Measurements from ENCODE around the gene MDGA2. TPM values are rescaled to one million over a fixed set of nuclear protein-coding genes. Genes with fewer than 3 reads are reported as not detected.
A peak's percentile ranks its signal among the peaks of the same experiment; 100 is the strongest.

Gene MDGA2
- total RNA-seq, 2 donors from 2014 or later = 0.82 to 8.8 TPM

DNA sequence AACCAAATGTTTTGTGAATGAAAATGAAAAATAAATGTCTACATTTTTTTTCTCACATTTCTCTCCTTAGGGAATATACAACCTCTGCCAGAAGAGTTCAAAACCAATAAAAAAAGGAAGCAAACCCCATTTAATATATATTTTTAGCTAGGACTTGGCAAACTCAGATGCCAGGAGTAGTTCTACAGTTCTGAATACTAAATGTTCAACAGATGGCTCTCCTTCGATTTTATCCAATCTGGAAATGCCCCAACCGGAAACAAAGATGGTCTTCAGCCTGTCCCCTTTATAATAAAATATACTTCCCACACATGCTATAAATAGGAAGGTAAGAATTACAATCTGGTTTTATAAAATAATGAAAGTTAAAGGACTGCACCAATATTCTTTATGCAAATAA lies 330.4 kb downstream of the MDGA2 start:
- Mint-ChIP-seq H3K27ac (no peak overlapping the region), H3K4me1 (peaks cover 3% of the 10 kb centered on the region), H3K36me3 (ENCODE audit: low read depth) (no peaks in the 10 kb centered on the region), H3K27me3 (ENCODE audit: insufficient read depth) (no peaks in the 10 kb centered on the region), H3K4me3 (no peak overlapping the region), H3K9me3 (no peaks in the 10 kb centered on the region)
- Histone ChIP-seq H3K36me3 (ENCODE audit: control insufficient read depth, insufficient read depth, low read length) (no peaks in the 10 kb centered on the region), H3K4me3 (ENCODE audit: low read length) (no peak overlapping the region), H3K9ac (ENCODE audit: extremely low read depth, low read length, poor library complexity, severe bottlenecking) (no peak overlapping the region), H3K27me3 (ENCODE audit: control insufficient read depth, insufficient read depth, low read length, poor library complexity, severe bottlenecking) (no peaks in the 10 kb centered on the region), H3K27ac (ENCODE audit: low read depth, low read length) (no peak overlapping the region), H3K4me1 (ENCODE audit: control insufficient read depth, insufficient read depth, low read length) (no peaks in the 10 kb centered on the region), H3K9me3 (ENCODE audit: control insufficient read depth, low read length) (no peaks in the 10 kb centered on the region)
- 88% methylated on average over 2 of the region's 2 CpGs; no CpG with 5 or more reads in 1 of the 2 experiments for WGBS, 2 experiments (ENCODE audit: insufficient coverage in 1 of 2, insufficient read length in 1 of 2)
- no peak for DNase-seq
- TF ChIP-seq, protein P1, sequence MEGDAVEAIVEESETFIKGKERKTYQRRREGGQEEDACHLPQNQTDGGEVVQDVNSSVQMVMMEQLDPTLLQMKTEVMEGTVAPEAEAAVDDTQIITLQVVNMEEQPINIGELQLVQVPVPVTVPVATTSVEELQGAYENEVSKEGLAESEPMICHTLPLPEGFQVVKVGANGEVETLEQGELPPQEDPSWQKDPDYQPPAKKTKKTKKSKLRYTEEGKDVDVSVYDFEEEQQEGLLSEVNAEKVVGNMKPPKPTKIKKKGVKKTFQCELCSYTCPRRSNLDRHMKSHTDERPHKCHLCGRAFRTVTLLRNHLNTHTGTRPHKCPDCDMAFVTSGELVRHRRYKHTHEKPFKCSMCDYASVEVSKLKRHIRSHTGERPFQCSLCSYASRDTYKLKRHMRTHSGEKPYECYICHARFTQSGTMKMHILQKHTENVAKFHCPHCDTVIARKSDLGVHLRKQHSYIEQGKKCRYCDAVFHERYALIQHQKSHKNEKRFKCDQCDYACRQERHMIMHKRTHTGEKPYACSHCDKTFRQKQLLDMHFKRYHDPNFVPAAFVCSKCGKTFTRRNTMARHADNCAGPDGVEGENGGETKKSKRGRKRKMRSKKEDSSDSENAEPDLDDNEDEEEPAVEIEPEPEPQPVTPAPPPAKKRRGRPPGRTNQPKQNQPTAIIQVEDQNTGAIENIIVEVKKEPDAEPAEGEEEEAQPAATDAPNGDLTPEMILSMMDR (conservative IDR thresholded peaks at IDR 0.05) = no peak

DNA sequence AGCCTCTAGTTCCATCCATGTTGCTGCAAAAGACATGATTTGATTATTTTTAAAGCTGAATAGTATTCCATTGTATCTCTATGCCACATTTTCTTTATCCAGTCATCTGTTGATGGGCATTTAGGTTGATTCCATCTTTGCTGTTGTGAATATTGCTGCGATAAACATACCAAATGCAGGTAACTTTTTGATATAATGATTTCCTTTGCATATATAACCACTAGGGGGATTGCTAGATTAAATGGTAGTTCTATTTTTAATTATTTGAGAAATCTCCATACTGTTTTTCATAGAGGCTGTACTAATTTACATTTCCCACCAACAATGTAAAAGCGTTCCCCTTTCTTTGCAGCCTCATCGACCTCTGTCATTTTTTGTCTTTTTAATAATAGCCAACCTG lies 342.5 kb downstream of the MDGA2 start:
- H3K27ac Mint-ChIP-seq = no peak overlapping the region
- H3K36me3 Mint-ChIP-seq (ENCODE audit: low read depth) = no peaks in the 10 kb centered on the region
- no peaks in the 10 kb centered on the region for H3K9me3 Mint-ChIP-seq
- no peak for DNase-seq
- 93% methylated on average over 3 of the region's 3 CpGs; no CpG with 5 or more reads in 1 of the 2 experiments for WGBS, 2 experiments (ENCODE audit: insufficient coverage in 1 of 2, insufficient read length in 1 of 2)
- Histone ChIP-seq H3K4me1 (ENCODE audit: control insufficient read depth, insufficient read depth, low read length) (no peaks in the 10 kb centered on the region), H3K36me3 (ENCODE audit: control insufficient read depth, insufficient read depth, low read length) (no peaks in the 10 kb centered on the region), H3K9ac (ENCODE audit: extremely low read depth, low read length, poor library complexity, severe bottlenecking) (no peak overlapping the region), H3K4me3 (ENCODE audit: low read length) (no peak overlapping the region), H3K27me3 (ENCODE audit: control insufficient read depth, insufficient read depth, low read length, poor library complexity, severe bottlenecking) (no peaks in the 10 kb centered on the region), H3K9me3 (ENCODE audit: control insufficient read depth, low read length) (no peaks in the 10 kb centered on the region), H3K27ac (ENCODE audit: low read depth, low read length) (no peak overlapping the region)
- TF ChIP-seq, protein P1 (conservative IDR thresholded peaks at IDR 0.05) = peak; percentile 65
- H3K27me3 Mint-ChIP-seq (ENCODE audit: insufficient read depth) = no peaks in the 10 kb centered on the region
- no peaks in the 10 kb centered on the region for H3K4me1 Mint-ChIP-seq
- H3K4me3 Mint-ChIP-seq = no peak overlapping the region

DNA sequence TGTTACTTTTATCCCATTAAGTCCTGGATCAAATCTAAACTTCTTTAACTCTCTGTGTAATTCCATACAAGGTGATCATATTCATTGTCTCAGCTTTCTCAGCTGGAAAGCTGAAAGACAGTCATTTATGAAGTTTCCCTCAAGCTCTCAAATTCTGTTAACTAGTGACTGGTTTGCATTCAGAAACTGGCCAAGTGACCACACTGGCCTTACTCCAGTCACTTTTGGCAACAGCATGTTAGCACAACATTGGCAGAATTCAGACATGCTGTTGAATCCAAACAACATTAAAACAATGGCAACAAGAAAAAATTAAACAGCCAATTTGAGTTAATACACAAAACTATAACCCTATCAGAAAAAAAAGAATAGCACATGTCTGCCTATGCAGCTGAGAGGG lies 343.3 kb downstream of the MDGA2 start:
- Mint-ChIP-seq H3K4me1 (no peaks in the 10 kb centered on the region), H3K27ac (no peak overlapping the region), H3K27me3 (ENCODE audit: insufficient read depth) (no peaks in the 10 kb centered on the region), H3K4me3 (no peak overlapping the region), H3K9me3 (no peaks in the 10 kb centered on the region), H3K36me3 (ENCODE audit: low read depth) (no peaks in the 10 kb centered on the region)
- Histone ChIP-seq H3K27ac (ENCODE audit: low read depth, low read length) (no peak overlapping the region), H3K9ac (ENCODE audit: extremely low read depth, low read length, poor library complexity, severe bottlenecking) (no peak overlapping the region), H3K36me3 (ENCODE audit: control insufficient read depth, insufficient read depth, low read length) (no peaks in the 10 kb centered on the region), H3K27me3 (ENCODE audit: control insufficient read depth, insufficient read depth, low read length, poor library complexity, severe bottlenecking) (no peaks in the 10 kb centered on the region), H3K9me3 (ENCODE audit: control insufficient read depth, low read length) (no peaks in the 10 kb centered on the region), H3K4me1 (ENCODE audit: control insufficient read depth, insufficient read depth, low read length) (no peaks in the 10 kb centered on the region), H3K4me3 (ENCODE audit: low read length) (no peak overlapping the region)
- DNase-seq = no peak
- TF ChIP-seq, protein P1 (conservative IDR thresholded peaks at IDR 0.05) = no peak
